Measurements from ENCODE around the gene SLC17A1.

The SLC17A1 gene

DNA sequence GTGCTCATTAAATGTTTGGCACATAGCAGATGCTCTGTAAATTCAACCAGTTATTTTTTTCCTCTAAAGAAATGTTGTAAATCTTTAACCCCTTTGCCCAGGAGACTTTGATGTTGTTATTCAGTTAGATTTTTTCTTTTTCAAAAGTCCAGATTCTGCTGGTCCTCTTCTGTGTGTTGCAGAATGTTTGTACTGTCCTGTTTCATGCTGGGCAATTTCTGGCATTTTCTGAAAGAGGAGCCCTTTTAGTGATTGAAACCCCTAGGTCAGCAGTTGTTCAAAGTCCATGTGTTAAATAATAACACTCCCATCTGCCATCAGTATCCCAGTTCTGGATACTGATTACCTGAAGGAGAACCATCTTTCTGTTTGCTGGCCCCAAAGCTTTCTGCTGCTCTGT is 1.3 kb upstream of the SLC17A1 start:
- DNase-seq (ENCODE audit: insufficient read length, low spot score) = no peak
- FAIRE-seq = no peak

DNA sequence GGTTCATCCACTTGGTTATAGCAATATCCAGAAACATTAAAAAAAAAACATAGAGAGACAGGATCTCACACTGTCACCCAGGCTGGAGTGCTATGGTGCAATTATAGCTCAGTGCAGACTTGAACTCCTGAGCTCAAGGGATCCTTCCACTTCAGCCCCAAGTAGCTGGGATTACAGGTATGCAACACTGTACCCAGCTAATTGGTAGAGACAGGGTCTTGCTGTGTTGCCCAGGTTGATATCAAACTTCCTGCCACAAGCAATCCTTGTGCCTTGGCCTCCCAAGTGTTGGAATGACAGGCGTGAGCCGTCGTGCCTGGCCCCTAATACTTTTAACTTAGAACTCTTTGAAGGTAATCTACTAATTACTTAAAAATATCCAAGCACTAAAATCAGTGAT is 818 bp upstream of the SLC17A1 start:
- TF ChIP-seq PAX5 (IDR thresholded peaks at IDR 0.05; ENCODE audit: insufficient read depth, low read length, severe bottlenecking) (no peak), POLR2AphosphoS5 (IDR thresholded peaks at IDR 0.05; ENCODE audit: low read depth, low read length) (no peak), POU2F2 (IDR thresholded peaks at IDR 0.05; ENCODE audit: low read depth, low read length) (no peak), TAF1 (IDR thresholded peaks at IDR 0.05; ENCODE audit: low read depth, low read length) (no peak), POLR2A (IDR thresholded peaks at IDR 0.05; ENCODE audit: low read depth, low read length) (no peak), SPI1 (IDR thresholded peaks at IDR 0.05; ENCODE audit: low read depth, low read length) (no peak)
- DNase-seq (ENCODE audit: insufficient read length, low spot score) (no peak), FAIRE-seq (no peak)

More for the DNA sequence above, 1.3 kb upstream of the SLC17A1 start:
- no peak for TF ChIP-seq PAX5 (IDR thresholded peaks at IDR 0.05; ENCODE audit: insufficient read depth, low read length, severe bottlenecking)
- TF ChIP-seq POLR2AphosphoS5 (IDR thresholded peaks at IDR 0.05; ENCODE audit: low read depth, low read length) = no peak
- TF ChIP-seq POLR2A (IDR thresholded peaks at IDR 0.05; ENCODE audit: low read depth, low read length) = no peak
- TF ChIP-seq POU2F2 (IDR thresholded peaks at IDR 0.05; ENCODE audit: low read depth, low read length) = no peak
- no peak for TF ChIP-seq SPI1 (IDR thresholded peaks at IDR 0.05; ENCODE audit: low read depth, low read length)
- TF ChIP-seq TAF1 (IDR thresholded peaks at IDR 0.05; ENCODE audit: low read depth, low read length) = no peak

DNA sequence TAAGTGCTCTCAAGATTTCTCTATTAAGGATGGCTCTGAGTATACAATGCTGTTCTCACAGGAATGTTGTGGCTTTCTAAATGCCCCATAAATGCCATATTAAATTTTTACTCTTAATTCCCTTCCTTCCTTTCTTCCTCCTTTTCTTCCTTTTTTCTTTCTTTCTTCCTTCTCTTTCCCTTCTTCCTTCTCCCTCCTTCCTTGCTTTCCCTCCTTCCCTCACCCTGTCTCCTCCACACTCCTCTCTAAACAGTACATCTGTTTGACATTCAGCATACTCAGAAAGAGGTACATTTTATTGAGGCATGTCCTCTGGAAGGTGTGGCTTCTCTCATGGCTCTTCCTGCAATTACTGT is 433 bp upstream of the SLC17A1 start:
- DNase-seq (ENCODE audit: insufficient read length, low spot score) = no peak
- FAIRE-seq = no peak
- TF ChIP-seq PAX5 (IDR thresholded peaks at IDR 0.05; ENCODE audit: insufficient read depth, low read length, severe bottlenecking) (no peak), SPI1 (IDR thresholded peaks at IDR 0.05; ENCODE audit: low read depth, low read length) (no peak), POLR2A (IDR thresholded peaks at IDR 0.05; ENCODE audit: low read depth, low read length) (no peak), POU2F2 (IDR thresholded peaks at IDR 0.05; ENCODE audit: low read depth, low read length) (no peak)

DNA sequence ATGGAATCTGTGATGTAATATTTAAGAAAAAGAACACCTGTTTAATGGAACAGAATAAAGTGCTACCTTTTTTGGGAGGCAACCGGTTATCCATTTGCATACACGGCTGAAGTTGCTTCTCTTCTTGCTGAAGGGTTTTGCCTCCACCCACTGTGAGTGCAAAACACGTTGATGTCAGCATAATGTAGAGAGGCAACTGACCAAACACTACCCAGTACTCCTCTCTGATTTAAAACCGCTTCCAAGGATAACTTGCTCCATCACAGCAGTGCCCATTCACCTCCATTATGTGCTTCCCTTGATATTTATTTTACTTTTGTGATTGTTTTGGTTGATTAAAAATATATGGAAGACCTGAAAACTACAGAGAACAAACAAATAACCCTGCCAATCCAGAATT is 1.4 kb downstream of the SLC17A1 start:
- FAIRE-seq = no peak

GRCh38 chr6:25829375-25829774 is 2.5 kb downstream of the SLC17A1 start:
- no peak for DNase-seq (ENCODE audit: insufficient read length, low spot score)
- no peak for TF ChIP-seq POLR2AphosphoS5 (IDR thresholded peaks at IDR 0.05; ENCODE audit: low read depth, low read length)
- TF ChIP-seq SPI1 (IDR thresholded peaks at IDR 0.05; ENCODE audit: low read depth, low read length) = peak; percentile 77
- FAIRE-seq = no peak

More for the DNA sequence above, 1.4 kb downstream of the SLC17A1 start:
- TF ChIP-seq PAX5 (IDR thresholded peaks at IDR 0.05; ENCODE audit: insufficient read depth, low read length, severe bottlenecking) = no peak
- no peak for TF ChIP-seq TAF1 (IDR thresholded peaks at IDR 0.05; ENCODE audit: low read depth, low read length)
- no peak for TF ChIP-seq POU2F2 (IDR thresholded peaks at IDR 0.05; ENCODE audit: low read depth, low read length)
- TF ChIP-seq POLR2A (IDR thresholded peaks at IDR 0.05; ENCODE audit: low read depth, low read length) = no peak
- no peak for TF ChIP-seq SPI1 (IDR thresholded peaks at IDR 0.05; ENCODE audit: low read depth, low read length)
- TF ChIP-seq POLR2AphosphoS5 (IDR thresholded peaks at IDR 0.05; ENCODE audit: low read depth, low read length) = no peak
- no peak for DNase-seq (ENCODE audit: insufficient read length, low spot score)

DNA sequence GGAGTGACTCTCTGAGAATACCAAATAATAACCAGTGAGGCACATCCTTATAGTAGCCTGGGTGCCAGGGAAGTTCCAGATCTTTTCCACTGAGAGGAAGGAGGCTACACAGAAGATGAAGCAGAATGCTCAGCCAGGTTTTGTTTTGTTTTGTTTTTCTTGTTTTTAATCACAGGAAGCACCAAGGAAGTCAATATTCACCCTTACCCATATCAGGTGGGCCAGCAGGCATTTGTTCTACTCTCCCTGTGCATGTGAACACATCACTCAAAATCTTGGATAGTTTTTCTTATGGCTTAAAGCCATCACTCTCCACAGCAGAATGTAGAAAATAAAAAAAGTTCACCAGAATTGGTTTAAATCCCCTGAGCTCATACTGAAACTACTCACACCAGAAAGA is 10.5 kb downstream of the SLC17A1 start:
- no peak for FAIRE-seq
- TF ChIP-seq POLR2A (IDR thresholded peaks at IDR 0.05; ENCODE audit: low read depth, low read length) = no peak
- no peak for TF ChIP-seq PAX5 (IDR thresholded peaks at IDR 0.05; ENCODE audit: insufficient read depth, low read length, severe bottlenecking)
- no peak for TF ChIP-seq SPI1 (IDR thresholded peaks at IDR 0.05; ENCODE audit: low read depth, low read length)
- TF ChIP-seq POU2F2 (IDR thresholded peaks at IDR 0.05; ENCODE audit: low read depth, low read length) = no peak
- no peak for TF ChIP-seq TAF1 (IDR thresholded peaks at IDR 0.05; ENCODE audit: low read depth, low read length)
- no peak for TF ChIP-seq POLR2AphosphoS5 (IDR thresholded peaks at IDR 0.05; ENCODE audit: low read depth, low read length)

DNA sequence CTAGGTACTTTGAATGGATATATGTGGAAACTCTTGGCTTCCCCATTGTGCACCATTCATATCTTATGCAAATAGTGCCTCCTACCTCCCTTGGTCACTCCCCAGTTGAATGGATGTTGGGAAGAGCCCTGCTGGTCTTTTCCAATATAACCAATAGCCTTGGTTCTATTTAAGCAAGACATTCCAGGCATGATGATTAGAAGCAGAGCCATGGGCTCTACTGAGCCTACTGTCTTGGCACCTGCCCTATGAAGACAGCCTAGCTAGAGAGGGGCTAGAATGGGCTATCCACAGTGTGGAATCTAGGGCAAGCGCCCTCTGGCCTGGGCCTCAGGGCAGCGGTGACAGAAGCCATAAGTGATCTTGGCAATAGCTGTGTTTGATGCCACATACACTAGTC is 15.6 kb downstream of the SLC17A1 start:
- DNase-seq (ENCODE audit: insufficient read length, low spot score) = no peak
- no peak for FAIRE-seq
- TF ChIP-seq POLR2A (IDR thresholded peaks at IDR 0.05; ENCODE audit: low read depth, low read length) (no peak), POU2F2 (IDR thresholded peaks at IDR 0.05; ENCODE audit: low read depth, low read length) (no peak), TAF1 (IDR thresholded peaks at IDR 0.05; ENCODE audit: low read depth, low read length) (no peak), PAX5 (IDR thresholded peaks at IDR 0.05; ENCODE audit: insufficient read depth, low read length, severe bottlenecking) (no peak), SPI1 (IDR thresholded peaks at IDR 0.05; ENCODE audit: low read depth, low read length) (no peak), POLR2AphosphoS5 (IDR thresholded peaks at IDR 0.05; ENCODE audit: low read depth, low read length) (no peak)

More for the DNA sequence above, 10.5 kb downstream of the SLC17A1 start:
- DNase-seq (ENCODE audit: insufficient read length, low spot score) = no peak

DNA sequence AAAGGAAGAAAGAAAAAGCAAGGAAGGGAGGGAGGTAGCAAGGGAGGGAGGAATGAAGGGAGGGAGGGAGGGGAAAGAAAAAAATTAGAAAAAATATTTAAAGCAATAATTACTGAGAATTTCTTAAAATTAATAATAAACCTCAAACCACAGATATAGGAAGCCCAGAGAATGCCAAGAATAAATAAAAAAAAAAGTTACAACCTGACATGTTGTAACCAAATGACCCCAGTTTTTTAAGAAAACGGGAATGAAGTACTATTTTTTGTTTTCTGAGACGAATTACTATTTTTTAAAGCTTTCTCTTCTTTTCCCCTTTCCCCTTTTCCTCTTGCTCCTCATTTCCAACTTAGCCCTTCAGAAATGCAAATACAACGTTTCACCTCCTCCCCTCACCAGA is 16.7 kb downstream of the SLC17A1 start:
- TF ChIP-seq SPI1 (IDR thresholded peaks at IDR 0.05; ENCODE audit: low read depth, low read length) (no peak), POU2F2 (IDR thresholded peaks at IDR 0.05; ENCODE audit: low read depth, low read length) (no peak), POLR2A (IDR thresholded peaks at IDR 0.05; ENCODE audit: low read depth, low read length) (no peak), PAX5 (IDR thresholded peaks at IDR 0.05; ENCODE audit: insufficient read depth, low read length, severe bottlenecking) (no peak), POLR2AphosphoS5 (IDR thresholded peaks at IDR 0.05; ENCODE audit: low read depth, low read length) (no peak), TAF1 (IDR thresholded peaks at IDR 0.05; ENCODE audit: low read depth, low read length) (no peak)
- no peak for DNase-seq (ENCODE audit: insufficient read length, low spot score)
- no peak for FAIRE-seq

DNA sequence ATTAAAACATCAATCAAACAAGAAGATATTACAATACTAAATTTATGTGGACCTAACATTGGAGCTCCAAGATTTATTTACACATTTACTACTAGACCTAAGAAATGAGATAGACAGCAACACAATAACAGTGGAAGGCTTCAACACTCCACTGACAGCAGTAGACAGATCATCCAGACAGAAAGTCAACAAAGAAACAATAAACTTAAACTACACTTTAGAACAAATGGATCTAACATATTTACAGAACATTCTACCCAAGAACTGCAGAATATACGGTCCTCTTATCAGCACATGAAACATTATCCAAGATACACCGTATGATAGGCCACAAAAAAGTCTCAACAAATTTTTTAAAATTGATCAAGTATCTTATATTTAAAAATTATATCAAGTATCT is 27.0 kb downstream of the SLC17A1 start:
- no peak for DNase-seq (ENCODE audit: insufficient read length, low spot score)
- no peak for FAIRE-seq

GRCh38 chr6:25801436-25801835 is 30.4 kb downstream of the SLC17A1 start:
- TF ChIP-seq PAX5 (IDR thresholded peaks at IDR 0.05; ENCODE audit: insufficient read depth, low read length, severe bottlenecking) (no peak), SPI1 (IDR thresholded peaks at IDR 0.05; ENCODE audit: low read depth, low read length) (no peak), TAF1 (IDR thresholded peaks at IDR 0.05; ENCODE audit: low read depth, low read length) (no peak), POU2F2 (IDR thresholded peaks at IDR 0.05; ENCODE audit: low read depth, low read length) (no peak), POLR2AphosphoS5 (IDR thresholded peaks at IDR 0.05; ENCODE audit: low read depth, low read length) (no peak), POLR2A (IDR thresholded peaks at IDR 0.05; ENCODE audit: low read depth, low read length) (no peak)
- FAIRE-seq (no peak), DNase-seq (ENCODE audit: insufficient read length, low spot score) (no peak)

More for the DNA sequence above, 27.0 kb downstream of the SLC17A1 start:
- TF ChIP-seq PAX5 (IDR thresholded peaks at IDR 0.05; ENCODE audit: insufficient read depth, low read length, severe bottlenecking) = no peak
- TF ChIP-seq POLR2AphosphoS5 (IDR thresholded peaks at IDR 0.05; ENCODE audit: low read depth, low read length) = no peak
- no peak for TF ChIP-seq POLR2A (IDR thresholded peaks at IDR 0.05; ENCODE audit: low read depth, low read length)
- TF ChIP-seq POU2F2 (IDR thresholded peaks at IDR 0.05; ENCODE audit: low read depth, low read length) = no peak
- TF ChIP-seq SPI1 (IDR thresholded peaks at IDR 0.05; ENCODE audit: low read depth, low read length) = no peak
- no peak for TF ChIP-seq TAF1 (IDR thresholded peaks at IDR 0.05; ENCODE audit: low read depth, low read length)
